T-helper 1 cell (primary cell): ENCODE results near the gene LSAMP.
"Not testable (repeated sequence)": the region's sequence is repeated elsewhere in the genome, so short reads cannot be mapped to it uniquely, and the experiment has no call there.

Experiments used
- DNase-seq, 5 donors: peaks; one replicate each; pipeline ENCODE4 v3.0.0-alpha.2; 2012 to 2020

LSAMP gene

DNA sequence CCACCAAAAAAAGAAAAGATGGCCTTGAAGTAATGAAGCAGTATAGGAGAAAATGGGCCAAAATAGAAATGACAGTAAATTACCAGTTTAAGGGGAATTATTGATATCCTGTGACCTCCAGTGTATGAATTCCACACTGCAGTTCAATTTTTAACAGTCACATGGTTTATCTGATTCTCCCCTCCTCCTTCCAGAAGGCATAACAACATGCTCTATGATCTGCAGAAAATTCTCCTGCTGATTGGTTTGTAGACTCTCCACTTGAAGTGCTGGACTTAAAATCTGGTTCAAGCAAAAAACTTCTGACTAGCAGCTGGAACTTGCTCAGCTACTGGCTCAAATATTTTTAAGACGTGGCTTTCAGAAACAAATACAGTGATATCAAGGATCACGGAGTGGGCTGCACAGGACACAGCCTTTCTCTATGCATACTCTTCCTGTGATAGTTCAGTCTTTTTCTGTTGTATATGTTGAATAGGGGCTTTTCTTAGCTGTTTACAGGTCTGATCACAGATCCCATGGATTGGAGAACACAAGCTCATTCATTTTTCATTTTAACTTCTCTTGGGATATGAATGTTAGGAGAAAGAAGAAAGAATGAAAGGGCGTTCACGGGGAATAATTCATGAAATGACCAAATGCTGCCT is 211.5 kb downstream of the LSAMP start:
- DNase-seq: no peak

DNA sequence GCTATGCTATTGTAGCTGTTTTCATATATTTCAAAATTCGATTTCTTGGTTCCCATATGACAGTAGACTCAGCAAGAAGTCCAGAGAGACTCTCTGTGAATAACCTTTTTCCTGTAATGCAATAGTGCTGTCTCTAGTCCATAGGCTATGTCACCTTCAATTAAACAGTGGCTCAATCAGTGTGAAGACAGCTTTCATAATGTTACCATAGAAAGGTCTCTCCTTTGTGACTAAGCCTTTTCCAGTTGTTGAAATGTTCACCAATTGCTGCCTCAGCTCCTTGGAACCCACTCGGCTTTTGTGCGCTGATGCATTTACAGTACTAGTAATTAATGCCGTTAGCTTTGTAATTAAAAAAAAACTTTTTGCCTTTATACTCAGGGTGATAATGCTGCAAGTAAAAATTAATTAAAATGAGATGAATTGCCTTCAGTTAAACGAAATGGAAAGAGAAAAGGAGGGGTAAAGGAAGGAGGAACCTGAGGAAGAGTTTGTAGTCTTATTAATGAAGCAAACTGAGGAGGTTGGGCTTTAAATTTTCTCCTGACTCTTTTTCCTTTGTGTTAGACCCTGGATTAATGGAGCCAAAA is 214.8 kb downstream of the LSAMP start:
- no peak for DNase-seq

DNA sequence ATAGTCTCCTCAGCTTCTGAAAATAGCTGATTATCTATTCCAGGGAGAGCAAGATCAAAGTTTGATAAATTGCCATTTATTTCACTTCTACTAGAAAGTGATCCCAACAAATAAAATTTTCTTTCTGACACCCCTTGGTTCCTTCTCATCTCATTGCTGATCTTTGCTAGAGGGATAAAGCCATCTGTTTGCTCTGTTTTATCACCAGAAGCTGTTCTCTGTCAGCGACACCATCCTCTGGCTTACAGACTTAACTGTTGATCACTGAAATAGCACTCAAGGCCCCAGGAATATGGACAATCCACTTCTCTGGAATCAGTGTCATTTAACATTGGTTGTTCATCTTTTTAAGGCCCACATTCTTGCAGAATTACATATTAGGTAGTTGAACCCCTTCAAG is 219.0 kb downstream of the LSAMP start:
- DNase-seq: no peak

DNA sequence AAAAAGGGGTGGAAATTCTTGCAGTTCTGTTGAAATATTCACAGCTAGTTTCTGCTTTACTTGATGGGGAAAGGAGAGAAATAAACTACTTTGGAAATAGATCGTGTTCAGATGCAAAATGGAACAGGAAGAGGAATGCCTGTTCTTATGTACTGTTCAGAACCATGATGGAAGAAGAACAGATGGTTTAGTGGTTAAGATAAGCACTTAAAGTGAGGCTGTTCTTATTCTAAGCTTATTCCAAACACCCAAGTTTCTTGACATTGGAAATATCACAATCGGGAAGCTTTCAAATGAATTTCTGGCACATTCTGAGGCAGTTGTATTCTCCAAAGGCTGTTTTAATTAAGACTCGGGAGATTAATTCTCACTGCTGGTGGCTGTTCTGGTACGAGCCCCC is 228.5 kb downstream of the LSAMP start:
- no peak for DNase-seq

DNA sequence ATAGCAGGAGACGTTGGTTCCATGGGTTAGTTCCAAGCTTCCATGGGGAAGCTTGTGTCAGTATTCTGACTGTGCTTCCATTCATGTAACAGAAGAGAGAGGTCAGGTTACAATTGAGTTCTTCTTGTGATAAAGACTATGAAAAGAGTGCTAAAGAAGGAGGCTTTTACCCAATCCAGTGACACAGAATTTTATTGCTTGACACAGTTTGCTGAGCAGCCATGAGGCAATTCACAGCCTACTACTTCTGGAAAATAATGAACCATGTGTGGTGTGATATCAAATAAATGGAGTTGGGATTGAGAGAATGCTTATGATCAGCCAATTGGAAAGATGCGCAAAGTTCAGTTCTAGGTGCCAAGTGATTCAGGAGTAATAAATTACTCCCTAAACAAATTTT is 233.4 kb downstream of the LSAMP start:
- no peak for DNase-seq

DNA sequence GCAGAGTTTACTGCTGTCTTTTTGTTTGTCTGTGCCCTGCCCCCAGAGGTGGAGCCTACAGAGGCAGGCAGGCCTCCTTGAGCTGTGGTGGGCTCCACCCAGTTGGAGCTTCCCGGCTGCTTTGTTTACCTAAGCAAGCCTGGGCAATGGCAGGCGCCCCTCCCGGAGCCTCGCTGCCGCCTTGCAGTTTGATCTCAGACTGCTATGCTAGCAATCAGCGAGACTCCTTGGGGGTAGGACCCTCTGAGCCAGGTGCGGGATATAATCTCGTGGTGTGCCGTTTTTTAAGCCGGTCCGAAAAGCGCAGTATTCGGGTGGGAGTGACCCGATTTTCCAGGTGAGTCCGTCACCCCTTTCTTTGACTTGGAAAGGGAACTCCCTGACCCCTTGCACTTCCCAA is 236.5 kb downstream of the LSAMP start:
- not testable (repeated sequence) for DNase-seq

DNA sequence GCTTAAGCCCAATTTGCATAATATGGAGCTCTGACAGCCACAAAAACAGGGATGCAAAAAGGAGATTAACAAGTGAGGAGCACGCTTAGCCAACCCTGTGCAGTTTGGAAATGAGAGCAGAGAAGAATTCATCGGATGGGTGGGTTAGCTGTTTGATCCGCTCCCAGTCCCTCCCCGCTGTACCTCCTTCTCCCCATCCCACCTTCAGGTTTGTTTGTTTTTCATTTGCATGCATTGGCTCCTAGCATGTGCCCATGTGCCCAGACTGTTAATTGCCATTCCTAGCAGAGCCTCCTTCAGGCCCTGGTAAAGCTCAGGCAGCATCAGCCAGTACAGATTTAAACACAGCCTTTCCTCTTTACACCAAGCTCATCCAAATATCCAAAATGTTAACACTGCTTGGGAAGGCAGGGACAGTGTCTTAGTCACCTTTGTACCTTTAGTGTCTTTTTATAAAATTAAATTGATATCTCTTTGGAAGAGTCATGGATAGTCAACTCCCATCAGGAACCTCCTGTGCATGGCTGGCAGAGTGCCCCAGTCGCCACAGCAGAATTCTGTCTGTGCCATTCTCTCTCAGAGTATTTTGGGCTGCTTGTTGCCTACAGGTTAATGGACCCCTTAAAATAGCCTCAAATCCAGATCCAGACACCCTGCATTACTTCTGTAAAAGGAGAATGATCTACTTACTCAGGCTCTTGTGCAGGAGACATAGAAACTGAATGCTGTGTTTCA is 244.2 kb downstream of the LSAMP start:
- DNase-seq: no peak

DNA sequence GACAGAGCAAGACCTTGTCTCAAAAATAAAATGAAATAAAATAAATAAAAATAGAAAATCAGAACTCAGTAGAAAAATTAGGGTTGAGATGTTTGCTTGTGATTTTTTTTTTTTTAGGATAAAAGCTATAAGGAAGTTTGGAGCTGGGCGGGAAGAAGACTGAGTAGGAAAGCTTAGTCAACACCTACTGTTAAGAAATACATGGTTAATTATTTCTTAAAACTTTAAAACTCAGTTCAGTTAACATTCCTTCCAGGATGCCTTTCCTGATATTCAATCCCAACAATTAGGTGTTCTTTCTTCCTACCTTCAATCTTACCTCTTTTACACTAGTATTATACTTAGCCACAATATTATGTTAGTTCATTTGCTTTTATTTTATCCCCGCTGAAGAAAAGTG is 246.2 kb downstream of the LSAMP start:
- DNase-seq: no peak

DNA sequence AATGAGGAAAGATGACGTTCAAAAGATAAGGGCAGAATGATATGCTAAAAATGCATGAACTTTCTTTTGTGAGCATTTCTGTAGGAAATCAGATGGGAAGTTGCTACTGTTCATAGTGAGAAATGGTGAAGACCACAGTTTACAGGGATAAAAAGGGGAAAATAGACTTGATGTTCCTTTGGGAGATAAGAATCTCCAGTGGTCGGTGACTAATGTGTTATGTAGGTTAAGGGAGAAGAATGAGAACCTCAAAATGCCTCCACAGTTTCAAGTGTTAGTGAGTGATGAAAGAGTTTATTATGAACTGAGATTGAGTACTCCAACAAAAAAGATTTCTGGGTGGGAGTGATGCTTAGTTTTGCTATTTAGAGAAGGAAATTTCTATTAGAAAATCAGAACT is 247.2 kb downstream of the LSAMP start:
- no peak for DNase-seq

DNA sequence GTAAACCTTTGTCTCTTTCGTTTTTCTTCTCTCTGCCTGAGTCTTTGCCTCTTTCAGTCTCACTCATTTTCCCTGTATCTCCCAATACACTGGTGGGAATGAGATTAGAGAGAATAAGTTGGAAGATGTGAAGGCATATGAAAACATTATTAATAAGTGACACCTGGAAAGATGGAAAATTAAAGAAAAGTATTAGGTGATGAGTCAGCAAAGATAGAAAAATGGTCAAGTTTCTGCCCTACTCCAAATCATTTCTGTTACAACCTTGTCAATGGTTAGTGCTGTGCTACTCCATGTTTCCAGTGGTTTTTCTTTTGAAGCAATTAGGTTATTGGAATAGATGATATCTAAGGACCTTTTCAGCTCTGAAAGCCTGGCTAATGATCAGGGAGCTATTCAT is 252.8 kb downstream of the LSAMP start:
- no peak for DNase-seq

DNA sequence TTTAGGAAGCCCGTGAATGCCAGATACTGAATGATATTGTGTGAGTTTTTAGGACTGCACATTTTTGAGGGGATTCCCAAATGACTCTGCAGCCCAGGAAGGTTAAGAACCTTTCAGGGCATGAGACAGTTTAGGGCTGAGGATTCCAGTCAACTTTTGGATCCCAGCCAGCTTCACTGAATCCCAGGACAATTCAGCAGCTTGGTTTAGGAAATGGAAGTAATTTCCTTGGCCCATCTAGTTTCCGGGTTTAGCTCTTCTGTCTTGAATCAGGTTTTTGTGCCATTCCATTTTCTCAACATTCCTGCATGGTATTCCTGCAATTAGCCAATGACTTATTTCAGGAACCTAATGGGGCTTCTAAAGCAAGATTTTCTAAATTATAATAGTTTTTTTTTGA is 253.9 kb downstream of the LSAMP start:
- DNase-seq: no peak

DNA sequence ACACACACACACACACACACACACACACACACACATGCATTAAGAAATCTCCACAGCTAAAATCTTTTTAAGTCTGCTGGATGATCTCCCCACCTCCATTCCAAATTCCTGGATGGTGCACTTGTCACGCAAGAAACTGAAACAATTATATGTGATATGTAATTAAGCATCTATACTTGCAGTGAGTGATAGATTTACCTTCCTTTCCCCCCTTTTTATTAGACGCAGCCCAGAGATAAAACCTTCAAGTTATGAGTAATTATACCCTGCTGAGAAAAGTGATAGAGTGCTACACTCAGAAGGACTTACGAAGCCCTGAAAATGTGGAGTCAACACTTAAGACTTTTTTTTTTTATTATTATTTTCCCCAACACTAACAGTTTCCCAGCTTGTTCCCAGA is 255.2 kb downstream of the LSAMP start:
- no peak for DNase-seq

DNA sequence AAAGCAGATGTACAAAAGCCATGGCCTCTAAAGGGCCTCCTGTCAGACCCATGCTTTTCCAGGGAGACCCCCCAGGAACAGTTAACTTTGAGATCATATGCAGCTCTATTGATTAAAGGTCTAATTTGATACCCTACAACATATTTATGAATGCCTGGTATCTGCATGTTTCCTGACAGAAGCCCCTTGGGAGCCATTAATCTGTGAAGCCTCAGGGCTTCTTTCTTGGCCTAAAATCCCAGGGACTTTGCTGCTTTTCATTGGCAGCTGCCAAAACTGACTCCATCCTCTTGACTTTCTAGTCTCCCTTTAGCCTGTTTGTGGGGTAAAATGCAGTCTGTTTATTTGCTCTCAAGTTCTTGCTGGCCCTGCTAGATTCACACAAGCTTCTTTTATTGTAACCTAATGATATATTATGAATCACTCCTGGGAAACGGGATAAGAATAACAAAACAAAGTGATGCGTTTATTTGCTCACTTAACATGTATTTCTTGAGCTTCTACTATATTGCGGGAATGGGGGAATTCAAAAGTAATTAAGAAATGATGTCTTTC is 257.0 kb downstream of the LSAMP start:
- DNase-seq: no peak

DNA sequence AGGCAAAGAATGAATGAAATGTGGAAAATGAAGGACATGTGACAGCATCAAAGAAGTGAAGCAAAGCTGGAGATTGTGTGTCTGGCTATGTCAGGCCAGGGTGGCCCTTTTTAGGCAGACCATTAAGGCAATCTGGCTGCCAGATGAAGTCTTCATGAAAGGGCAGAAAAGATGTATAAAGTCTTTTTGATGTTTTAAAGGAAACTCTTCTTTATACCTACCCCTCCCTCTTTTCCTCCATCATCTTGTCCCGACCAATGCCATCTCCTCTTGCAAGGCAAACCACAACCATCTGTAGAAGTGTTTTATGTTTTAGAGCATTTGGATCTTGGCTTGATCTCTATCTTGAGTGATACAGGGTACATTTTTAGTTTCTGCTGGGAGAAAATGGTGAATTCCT is 259.2 kb downstream of the LSAMP start:
- no peak for DNase-seq

DNA sequence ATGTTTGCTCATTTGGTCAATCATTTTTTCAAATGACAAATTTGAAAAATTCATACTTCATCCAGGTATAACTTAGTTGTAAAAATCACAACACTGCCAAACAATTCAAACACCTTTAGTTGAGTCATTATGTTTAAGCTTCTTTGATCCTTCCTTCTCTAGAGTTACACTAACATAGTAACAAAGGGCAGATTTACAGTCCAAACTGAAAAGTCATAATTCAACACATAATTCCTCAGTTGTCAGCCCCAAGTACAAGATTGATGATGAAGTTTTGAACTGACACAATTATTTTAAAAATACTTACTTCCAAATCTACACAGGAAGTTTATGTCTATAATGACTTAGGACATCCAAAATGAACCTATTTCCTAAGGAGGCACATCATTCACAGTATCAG is 264.1 kb downstream of the LSAMP start:
- no peak for DNase-seq

DNA sequence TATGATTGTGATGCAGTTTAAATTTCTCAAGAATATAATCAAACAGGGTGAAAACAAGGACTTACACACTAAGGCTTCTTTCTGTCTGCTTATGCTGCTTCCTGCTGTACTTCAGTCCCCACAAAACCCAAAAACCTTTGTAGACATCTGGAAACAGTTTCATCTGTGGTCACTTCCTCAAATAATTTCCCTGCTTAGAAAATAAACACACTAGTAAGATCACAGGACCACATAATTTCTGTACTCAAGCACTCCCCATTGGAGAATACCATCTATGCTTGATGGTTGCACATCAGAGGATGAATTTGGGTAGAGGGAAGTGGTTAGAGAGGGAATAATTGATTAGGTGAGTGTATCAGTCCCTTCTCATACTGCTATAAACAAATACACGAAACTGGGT is 266.2 kb downstream of the LSAMP start:
- DNase-seq: no peak

DNA sequence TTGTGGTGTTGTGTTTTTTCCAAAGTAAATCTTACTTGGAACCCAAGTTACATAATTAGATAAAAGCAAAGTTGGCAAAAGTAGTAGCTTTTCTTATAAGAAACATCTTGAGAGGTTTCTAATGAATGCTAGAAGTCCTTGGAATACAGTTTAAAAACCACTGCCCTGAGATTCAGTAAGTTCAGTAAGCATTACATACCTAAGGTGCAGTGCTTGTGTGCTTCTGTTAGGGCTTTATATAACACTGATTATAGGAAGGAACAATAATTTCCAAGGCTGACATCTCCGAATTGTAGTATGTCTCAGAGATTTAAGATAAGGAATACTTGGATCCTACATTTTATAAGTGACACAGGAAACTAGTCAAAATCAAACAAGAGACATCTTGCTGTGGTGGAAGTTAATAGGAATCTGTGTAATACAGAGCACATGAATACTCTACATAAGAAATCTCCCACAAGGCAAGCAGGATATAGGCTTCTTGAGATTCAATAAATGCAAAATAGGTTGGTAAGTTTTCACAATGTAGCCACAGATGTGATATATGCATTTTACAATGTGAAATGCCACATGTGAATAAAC is 268.2 kb downstream of the LSAMP start:
- no peak for DNase-seq

DNA sequence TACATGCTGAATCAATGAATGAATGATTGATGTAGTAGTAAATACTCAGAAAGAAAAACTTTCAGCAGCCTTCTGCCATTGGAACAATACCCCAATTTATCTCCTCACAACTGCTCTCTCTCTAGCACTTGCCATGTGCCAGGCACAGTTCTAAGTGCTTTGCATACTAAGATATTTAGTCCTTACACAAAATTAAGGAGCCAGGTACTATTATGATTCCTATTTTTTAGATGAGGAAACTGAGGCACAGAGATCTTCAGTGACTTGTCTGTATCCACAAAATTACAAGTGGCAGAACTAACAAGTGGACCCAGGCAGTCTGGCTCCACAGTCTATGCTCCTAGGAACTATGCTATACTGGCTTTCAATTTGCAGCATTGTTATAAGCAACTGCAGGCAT is 279.2 kb downstream of the LSAMP start:
- no peak for DNase-seq

DNA sequence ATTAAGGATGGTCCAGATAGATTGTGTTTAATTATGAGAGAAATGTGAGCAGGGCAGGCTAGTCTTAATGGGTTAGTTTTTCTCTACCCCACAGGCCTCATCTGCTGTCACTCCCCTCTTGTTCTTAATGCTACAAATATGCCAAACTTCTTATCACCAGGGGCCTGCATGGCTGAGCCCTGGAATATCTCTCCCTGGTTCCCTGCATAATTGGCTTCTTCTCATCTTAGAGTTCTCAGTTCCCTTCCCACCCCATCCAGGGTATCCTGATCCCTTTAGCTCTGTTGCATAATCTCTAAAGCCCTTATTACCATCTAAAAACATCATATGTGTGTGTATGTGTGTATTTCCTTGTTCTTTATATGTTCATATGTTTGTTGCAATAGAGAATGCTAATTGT is 279.6 kb downstream of the LSAMP start:
- DNase-seq: no peak

DNA sequence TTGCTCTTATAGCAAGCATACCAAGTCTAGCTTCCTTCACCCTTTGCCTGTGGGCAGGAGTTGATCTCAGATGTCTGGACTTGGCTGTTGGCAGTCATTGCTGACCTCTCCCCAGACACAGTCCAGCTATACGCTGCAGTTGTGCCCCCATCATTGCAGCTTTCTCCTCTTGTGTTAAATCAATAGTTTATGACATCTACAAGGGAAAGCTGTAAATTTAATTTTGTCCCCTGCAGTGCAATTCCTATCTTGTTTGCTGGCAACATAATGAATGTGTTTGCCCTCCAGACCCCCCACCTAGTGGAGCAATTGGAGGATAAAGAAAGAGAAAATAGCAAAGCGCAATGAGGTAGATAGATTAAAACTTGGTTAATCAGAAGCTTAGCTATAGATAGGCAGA is 280.2 kb downstream of the LSAMP start:
- DNase-seq: no peak

DNA sequence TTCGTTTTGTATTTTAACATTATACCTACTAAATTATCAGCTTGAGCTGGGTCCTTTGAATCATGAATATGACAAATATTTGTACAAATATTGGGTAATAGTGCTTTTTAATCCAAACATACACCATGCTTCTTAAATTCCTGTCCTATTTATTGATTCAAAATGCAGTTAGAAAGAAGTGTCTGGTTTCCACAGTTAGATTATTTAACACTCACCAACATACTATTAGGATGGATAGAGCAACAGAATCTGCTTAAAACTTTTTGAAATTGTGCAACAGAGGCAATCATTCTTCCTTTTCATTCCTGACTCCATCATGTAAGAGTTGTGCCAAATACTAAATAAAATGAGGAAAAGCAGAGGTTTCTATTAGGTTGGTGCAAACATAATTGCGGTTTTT is 281.2 kb downstream of the LSAMP start:
- DNase-seq: no peak

DNA sequence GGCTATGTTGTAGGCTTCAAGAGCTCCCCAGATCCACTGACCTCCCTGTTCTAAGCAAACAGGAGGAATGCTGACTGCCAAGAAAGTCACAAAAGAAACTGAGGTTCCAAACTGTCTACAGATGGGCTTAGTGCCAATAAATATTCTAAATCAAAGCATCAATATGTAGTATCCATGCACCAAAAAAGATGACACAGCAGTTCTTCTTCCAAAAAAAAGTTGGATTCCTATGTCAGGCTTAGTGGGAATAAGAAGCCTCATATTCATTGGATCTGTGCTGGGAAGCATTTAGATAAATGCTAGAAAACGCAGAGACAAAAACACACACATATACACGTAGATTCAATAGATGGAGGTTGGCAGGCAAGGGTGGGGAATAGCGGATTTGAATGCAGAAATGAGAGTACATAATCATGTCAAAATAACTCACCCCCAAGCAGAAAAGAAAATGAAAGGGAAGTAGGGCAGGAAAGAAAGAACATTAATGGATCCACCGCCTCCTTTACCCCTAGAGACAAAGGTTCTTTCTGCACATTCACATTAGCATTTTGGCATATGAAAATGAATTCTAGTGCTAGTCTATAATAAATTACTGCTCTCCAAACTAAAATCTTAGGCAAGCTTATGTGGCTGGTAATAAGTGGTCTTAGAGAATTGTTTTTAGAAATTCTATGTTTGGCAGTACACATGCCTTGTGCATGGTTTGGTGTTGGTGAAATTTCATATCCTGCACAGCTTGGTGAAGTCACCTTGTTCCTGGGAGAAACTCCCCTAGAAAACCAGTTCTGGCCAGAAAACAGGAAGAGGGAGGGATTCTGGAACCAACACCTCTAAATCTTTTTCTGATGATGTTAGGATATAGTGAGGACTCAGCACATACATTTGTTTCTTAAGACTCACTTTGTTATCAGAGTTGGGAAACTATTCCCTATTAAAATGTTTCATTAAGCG is 283.4 kb downstream of the LSAMP start:
- no peak for DNase-seq

DNA sequence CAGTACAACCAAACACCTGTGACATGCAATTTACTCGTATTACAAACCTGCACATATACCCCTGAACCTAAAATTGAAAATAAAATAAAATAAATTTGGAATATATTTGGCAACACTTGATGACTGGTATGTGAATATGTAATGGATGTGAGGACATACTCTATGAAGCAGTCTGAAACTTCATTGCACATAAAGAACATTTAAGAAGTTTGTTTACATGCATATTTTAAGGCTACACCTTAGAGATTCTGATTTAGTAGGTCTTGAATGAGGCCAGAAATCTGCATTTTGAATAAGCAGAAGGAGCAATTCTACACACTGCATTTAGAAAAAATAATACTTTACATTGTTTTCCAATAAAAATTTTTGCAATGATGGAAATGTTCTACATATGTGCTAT is 284.7 kb downstream of the LSAMP start:
- DNase-seq: no peak
